DOHH2 (cell line): Measurements from ENCODE around the gene NDUFA8.

Experiments used
- CTCF ChIP-seq: fragments of 200-600 bp; sonication (generic); IDR thresholded peaks from one replicate; pipeline ENCODE4 v1.5.1; 2014; ENCODE audit warnings: antibody characterized with exemption, mild to moderate bottlenecking, low read depth, low read length; ENCODE audit not compliant: poor library complexity, severe bottlenecking
- EZH2phosphoT487 ChIP-seq: fragments of 200-600 bp; sonication (generic); IDR thresholded peaks from 2 replicates; pipeline ENCODE4 v1.6.1; 2017; ENCODE audit warnings: borderline replicate concordance, mild to moderate bottlenecking, antibody characterized with exemption, low read length, moderate library complexity, mixed read lengths

GRCh38 chr9:122119166-122119521 lies 40.4 kb downstream of the NDUFA8 start:
- TF ChIP-seq EZH2phosphoT487 (no peak), CTCF (no peak)
